TTC549 (cell line): Measurements from ENCODE around the gene AJUBA.
"Not testable (repeated sequence)": the region's sequence is repeated elsewhere in the genome, so short reads cannot be mapped to it uniquely, and the experiment has no call there.

Experiments used
- FAIRE-seq: peaks from 2 replicates; lab custom pipeline; 2012; peaks lifted over from hg19 to GRCh38; lab: Jason Lieb, UNC

The AJUBA gene

GRCh38 chr14:22979748-22980392, 2.5 kb downstream of the AJUBA start:
- no peak for FAIRE-seq

GRCh38 chr14:22978981-22979671, 3.2 kb downstream of the AJUBA start:
- no peak for FAIRE-seq

GRCh38 chr14:22978487-22978837, 3.9 kb downstream of the AJUBA start:
- no peak for FAIRE-seq

GRCh38 chr14:22977684-22978486, 4.5 kb downstream of the AJUBA start:
- FAIRE-seq = no peak

GRCh38 chr14:22977434-22977683, 5.0 kb downstream of the AJUBA start:
- no peak for FAIRE-seq

- FAIRE-seq = no peak
Observed at GRCh38 chr14:22976620-22977433, 5.5 kb downstream of the AJUBA start.

- no peak for FAIRE-seq
Observed at GRCh38 chr14:22974530-22975313, 7.6 kb downstream of the AJUBA start.

GRCh38 chr14:22973217-22974032, 8.9 kb downstream of the AJUBA start:
- peak; percentile 74 for FAIRE-seq

- FAIRE-seq = no peak
Observed at GRCh38 chr14:22972313-22972930, 9.9 kb downstream of the AJUBA start.

GRCh38 chr14:22971152-22971551, 11.2 kb downstream of the AJUBA start:
- FAIRE-seq = no peak

- no peak for FAIRE-seq
Observed at GRCh38 chr14:22966783-22967269, 15.5 kb downstream of the AJUBA start.

GRCh38 chr14:22965916-22966782, 16.2 kb downstream of the AJUBA start:
- FAIRE-seq = not testable (repeated sequence)

GRCh38 chr14:22962061-22962676, 20.2 kb downstream of the AJUBA start:
- no peak for FAIRE-seq

GRCh38 chr14:22955702-22956569, 26.4 kb downstream of the AJUBA start:
- no peak for FAIRE-seq

- no peak for FAIRE-seq
Observed at GRCh38 chr14:22952418-22952817, 29.9 kb downstream of the AJUBA start.

GRCh38 chr14:22951795-22952194, 30.6 kb downstream of the AJUBA start:
- FAIRE-seq = not testable (repeated sequence)

GRCh38 chr14:22945642-22946041, 36.7 kb downstream of the AJUBA start:
- FAIRE-seq = no peak

- FAIRE-seq = no peak
Observed at GRCh38 chr14:22939684-22940083, 42.7 kb downstream of the AJUBA start.
